Uterus (tissue), 2 donors: ENCODE measurements around the gene EVX1.

ENCODE experiments used
- POLR2A ChIP-seq, 2 donors: fragments of 450-650 bp; IDR thresholded peaks; one replicate each; pipeline ENCODE4 v1.6.1; 2016; ENCODE audit warnings: antibody characterized with exemption in 2 of 2, mild to moderate bottlenecking in 1 of 2, moderate library complexity in 1 of 2
- TF ChIP-seq, protein P1 (sequence below), 4 experiments: fragments of 200-600 bp in 2 of 4; fragments of 450-650 bp in 2 of 4; sonication (generic) in 2 of 4; IDR thresholded peaks; one replicate each; pipeline ENCODE4 v1.5.1; 2016 to 2019; ENCODE audit warnings: antibody characterized with exemption in 4 of 4, mild to moderate bottlenecking in 2 of 4, moderate library complexity in 1 of 4

DNA sequence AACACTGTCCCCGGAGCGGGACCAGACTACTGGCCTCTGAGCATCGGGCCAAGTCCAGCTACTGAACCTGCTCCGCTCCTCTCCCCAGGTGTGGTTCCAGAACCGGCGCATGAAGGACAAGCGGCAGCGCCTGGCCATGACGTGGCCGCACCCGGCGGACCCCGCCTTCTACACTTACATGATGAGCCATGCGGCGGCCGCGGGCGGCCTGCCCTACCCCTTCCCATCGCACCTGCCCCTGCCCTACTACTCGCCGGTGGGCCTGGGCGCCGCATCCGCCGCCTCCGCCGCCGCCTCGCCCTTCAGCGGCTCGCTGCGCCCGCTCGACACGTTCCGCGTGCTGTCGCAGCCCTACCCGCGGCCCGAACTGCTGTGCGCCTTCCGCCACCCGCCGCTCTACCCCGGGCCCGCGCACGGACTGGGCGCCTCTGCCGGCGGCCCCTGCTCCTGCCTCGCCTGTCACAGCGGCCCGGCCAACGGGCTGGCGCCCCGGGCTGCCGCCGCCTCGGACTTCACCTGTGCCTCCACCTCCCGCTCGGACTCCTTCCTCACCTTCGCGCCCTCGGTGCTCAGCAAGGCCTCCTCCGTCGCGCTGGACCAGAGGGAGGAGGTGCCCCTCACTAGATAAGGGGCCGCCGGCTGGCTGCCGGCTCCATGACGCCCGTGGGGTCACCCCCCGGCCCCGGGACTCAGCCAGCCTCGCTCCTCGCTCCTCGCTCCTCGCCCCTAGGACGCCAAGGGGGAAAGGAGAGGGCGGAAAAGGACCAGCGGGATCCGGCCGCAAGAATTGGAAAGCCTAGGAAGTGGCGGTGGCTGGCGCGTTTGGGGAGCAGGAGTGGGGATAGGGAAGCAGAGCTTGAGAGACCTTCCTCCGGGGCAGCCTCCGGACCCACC is 3.4 kb downstream of the EVX1 start:
- no peak for TF ChIP-seq POLR2A (IDR thresholded peaks at IDR 0.05)
- TF ChIP-seq, protein P1, sequence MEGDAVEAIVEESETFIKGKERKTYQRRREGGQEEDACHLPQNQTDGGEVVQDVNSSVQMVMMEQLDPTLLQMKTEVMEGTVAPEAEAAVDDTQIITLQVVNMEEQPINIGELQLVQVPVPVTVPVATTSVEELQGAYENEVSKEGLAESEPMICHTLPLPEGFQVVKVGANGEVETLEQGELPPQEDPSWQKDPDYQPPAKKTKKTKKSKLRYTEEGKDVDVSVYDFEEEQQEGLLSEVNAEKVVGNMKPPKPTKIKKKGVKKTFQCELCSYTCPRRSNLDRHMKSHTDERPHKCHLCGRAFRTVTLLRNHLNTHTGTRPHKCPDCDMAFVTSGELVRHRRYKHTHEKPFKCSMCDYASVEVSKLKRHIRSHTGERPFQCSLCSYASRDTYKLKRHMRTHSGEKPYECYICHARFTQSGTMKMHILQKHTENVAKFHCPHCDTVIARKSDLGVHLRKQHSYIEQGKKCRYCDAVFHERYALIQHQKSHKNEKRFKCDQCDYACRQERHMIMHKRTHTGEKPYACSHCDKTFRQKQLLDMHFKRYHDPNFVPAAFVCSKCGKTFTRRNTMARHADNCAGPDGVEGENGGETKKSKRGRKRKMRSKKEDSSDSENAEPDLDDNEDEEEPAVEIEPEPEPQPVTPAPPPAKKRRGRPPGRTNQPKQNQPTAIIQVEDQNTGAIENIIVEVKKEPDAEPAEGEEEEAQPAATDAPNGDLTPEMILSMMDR (IDR thresholded peaks at IDR 0.05) = no peak
